Suprapubic skin (tissue), 4 donors: ENCODE measurements around the gene TMEM170B.

Source experiments
- EP300 ChIP-seq: sonication (generic); formaldehyde crosslinking; IDR thresholded peaks from one replicate; pipeline ENCODE4 v1.6.1; 2017; ENCODE audit warnings: antibody characterized with exemption
- POLR2A ChIP-seq, 2 donors: fragments of 450-650 bp; IDR thresholded peaks; one replicate each; pipeline ENCODE4 v1.6.1; 2017; ENCODE audit warnings: antibody characterized with exemption in 2 of 2, mild to moderate bottlenecking in 2 of 2, moderate library complexity in 2 of 2
- POLR2AphosphoS5 ChIP-seq, 3 donors: sonication (generic); formaldehyde crosslinking; IDR thresholded peaks; one replicate each; pipeline ENCODE4 v1.6.1; 2017; ENCODE audit warnings: antibody characterized with exemption in 3 of 3
- TF ChIP-seq, protein P1 (sequence below), 2 donors: fragments of 200-600 bp in 1 of 2; fragments of 450-650 bp in 1 of 2; sonication (generic) in 1 of 2; IDR thresholded peaks; one replicate each; pipeline ENCODE4 v1.5.1; 2016 to 2019; ENCODE audit warnings: antibody characterized with exemption in 2 of 2, mild to moderate bottlenecking in 1 of 2, moderate library complexity in 1 of 2

DNA sequence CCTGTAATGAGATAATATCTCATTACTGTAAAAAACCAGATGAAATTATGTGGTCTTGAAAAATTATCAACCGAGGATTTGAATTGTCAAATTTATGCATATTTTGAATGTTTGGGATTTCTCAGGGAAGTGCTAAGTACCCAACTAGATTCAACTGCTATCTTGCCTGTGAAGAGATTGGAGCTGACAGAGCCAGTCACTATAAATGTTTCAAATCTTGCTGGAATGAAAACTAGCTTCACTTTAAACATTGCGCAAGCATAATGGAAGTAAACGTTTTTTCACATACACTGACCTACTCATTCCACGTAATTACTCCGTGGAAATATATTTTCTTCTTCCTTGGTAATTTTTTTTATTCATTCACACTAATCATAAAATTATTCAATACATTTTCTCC, 46.7 kb downstream of the TMEM170B start:
- TF ChIP-seq, protein P1, sequence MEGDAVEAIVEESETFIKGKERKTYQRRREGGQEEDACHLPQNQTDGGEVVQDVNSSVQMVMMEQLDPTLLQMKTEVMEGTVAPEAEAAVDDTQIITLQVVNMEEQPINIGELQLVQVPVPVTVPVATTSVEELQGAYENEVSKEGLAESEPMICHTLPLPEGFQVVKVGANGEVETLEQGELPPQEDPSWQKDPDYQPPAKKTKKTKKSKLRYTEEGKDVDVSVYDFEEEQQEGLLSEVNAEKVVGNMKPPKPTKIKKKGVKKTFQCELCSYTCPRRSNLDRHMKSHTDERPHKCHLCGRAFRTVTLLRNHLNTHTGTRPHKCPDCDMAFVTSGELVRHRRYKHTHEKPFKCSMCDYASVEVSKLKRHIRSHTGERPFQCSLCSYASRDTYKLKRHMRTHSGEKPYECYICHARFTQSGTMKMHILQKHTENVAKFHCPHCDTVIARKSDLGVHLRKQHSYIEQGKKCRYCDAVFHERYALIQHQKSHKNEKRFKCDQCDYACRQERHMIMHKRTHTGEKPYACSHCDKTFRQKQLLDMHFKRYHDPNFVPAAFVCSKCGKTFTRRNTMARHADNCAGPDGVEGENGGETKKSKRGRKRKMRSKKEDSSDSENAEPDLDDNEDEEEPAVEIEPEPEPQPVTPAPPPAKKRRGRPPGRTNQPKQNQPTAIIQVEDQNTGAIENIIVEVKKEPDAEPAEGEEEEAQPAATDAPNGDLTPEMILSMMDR (IDR thresholded peaks at IDR 0.05) = no peak
- TF ChIP-seq POLR2A (IDR thresholded peaks at IDR 0.05) (no peak), EP300 (no peak), POLR2AphosphoS5 (IDR thresholded peaks at IDR 0.05) (no peak)
